ENCODE data around the gene SLC35F3.

- TF ChIP-seq CTCF (IDR thresholded peaks at IDR 0.05 in 4 of 5, conservative IDR thresholded peaks at IDR 0.05 in 1 of 5) (no peak), POLR2A (IDR thresholded peaks at IDR 0.05) (no peak)
These were observed 117.8 kb downstream of the SLC35F3 start for GRCh38 chr1:234022302-234022701.
